Activated T-helper 1 cell treated with anti-CD3 and anti-CD28 coated beads, Interleukin-12 subunit alpha, Interleukin-12 subunit beta, Interleukin-2, Interleukin-4 antibody, amounts not matched to agents 30 ng/mL and 10 ng/mL and 1 ng/mL, durations not matched to agents 14 hours and 24 hours and 36 hours (primary cell): Measurements from ENCODE around the gene CLEC4G. TPM values are rescaled to one million over a fixed set of nuclear protein-coding genes. Genes with fewer than 3 reads are reported as not detected.
"Not testable (repeated sequence)": the region's sequence is repeated elsewhere in the genome, so short reads cannot be mapped to it uniquely, and the experiment has no call there.

Experiments
- DNase-seq: peaks from one replicate; pipeline ENCODE4 v3.0.0; 2021; ENCODE audit warnings: low spot score
- H3K27ac Mint-ChIP-seq: one replicate; pipeline ENCODE4 v1.8.0; 2021; ENCODE audit warnings: mild to moderate bottlenecking, mixed read lengths
- H3K27me3 Mint-ChIP-seq: one replicate; pipeline ENCODE4 v1.8.0; 2022; ENCODE audit warnings: mild to moderate bottlenecking, moderate library complexity, mixed read lengths; ENCODE audit not compliant: insufficient read depth
- H3K36me3 Mint-ChIP-seq: one replicate; pipeline ENCODE4 v1.8.0; 2021; ENCODE audit warnings: low read depth, mixed read lengths
- H3K4me1 Mint-ChIP-seq: one replicate; pipeline ENCODE4 v1.8.0; 2021; ENCODE audit warnings: low read depth, mixed read lengths
- H3K4me3 Mint-ChIP-seq: one replicate; pipeline ENCODE4 v1.8.0; 2021; ENCODE audit warnings: mild to moderate bottlenecking, moderate library complexity, mixed read lengths
- H3K9me3 Mint-ChIP-seq: one replicate; pipeline ENCODE4 v1.8.0; 2021; ENCODE audit warnings: mixed read lengths
- intact Hi-C: fragments of 100-400 bp; cut with micrococcal nuclease; formaldehyde crosslinking; loops from one replicate; pipeline ENCODE4 v1.15.1; 2024
- total RNA-seq: library from RNA; stranded (reverse); gene quantifications from 2 replicates; pipeline ENCODE4 v1.2.3, GENCODE V29; 2022

The CLEC4G gene
- total RNA-seq, 1 donor from 2014 or later: not detected

DNA sequence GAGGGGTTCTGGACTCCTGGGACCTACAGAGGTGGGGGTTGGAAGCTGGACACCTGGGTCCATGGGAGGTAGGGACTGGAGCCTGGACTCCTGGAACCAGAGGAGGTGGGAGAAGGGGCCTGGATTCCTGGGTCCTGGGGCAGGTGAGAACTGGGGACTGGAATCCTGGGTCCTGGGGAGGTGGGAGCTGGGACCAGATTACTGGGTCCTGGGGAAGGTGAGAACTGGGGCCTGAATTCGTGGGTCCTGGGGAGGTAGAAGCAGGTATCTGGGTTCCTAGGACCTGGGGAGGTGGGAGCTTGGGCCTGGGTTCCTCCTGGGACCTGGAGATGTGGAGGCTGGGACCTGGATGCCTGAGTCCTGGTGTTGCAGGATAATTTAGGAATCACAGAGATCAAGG is 31.8 kb upstream of the CLEC4G start:
- intact Hi-C loops: no loop called here
- DNase-seq: no peak
- Mint-ChIP-seq H3K36me3 (no peaks in the 10 kb centered on the region), H3K4me3 (no peak overlapping the region), H3K27ac (no peak overlapping the region), H3K27me3 (peaks cover 10% of the 10 kb centered on the region), H3K4me1 (no peaks in the 10 kb centered on the region), H3K9me3 (peaks cover 20% of the 10 kb centered on the region)

DNA sequence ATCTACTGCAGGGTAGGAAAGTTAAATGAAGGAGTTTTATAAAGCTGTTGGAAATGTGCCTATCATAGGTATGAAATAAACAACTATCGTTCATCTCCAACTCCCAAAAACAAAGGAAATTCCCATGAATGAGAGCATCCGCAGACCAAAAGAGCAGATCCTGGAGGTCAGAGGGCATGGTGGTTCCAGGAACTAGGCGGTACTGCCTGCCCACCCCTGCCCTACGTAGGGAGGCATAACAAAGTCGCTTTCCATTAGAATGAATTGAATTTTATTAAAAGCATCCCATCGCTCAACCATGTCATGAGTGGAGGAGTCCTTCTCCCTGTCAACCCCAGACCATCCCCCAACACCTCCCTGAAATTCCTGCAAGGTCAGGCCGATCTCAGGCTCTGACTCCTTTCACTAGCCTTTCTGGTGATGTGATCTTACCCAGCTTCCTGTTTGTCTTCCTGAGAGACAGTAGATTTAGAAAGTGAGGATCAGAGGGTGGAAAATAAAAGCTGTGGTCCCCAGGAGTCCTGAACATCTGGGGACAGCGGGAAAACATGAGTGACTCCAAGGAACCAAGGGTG is 30.9 kb upstream of the CLEC4G start, which contains the start of gene CLEC4M:
Gene CLEC4M (plus strand): TSS at position 525 of the 575 bp plus-strand sequence. CDS start 24 bp downstream, at position 549.
- intact Hi-C loops: no loop called here
- Mint-ChIP-seq H3K4me1 (no peaks in the 10 kb centered on the region), H3K36me3 (no peaks in the 10 kb centered on the region), H3K4me3 (no peak within 1 kb of the TSS), H3K9me3 (peaks cover 28% of the 10 kb centered on the region), H3K27me3 (peaks cover 5% of the 10 kb centered on the region), H3K27ac (no peak within 1 kb of the TSS)
- DNase-seq: no peak

DNA sequence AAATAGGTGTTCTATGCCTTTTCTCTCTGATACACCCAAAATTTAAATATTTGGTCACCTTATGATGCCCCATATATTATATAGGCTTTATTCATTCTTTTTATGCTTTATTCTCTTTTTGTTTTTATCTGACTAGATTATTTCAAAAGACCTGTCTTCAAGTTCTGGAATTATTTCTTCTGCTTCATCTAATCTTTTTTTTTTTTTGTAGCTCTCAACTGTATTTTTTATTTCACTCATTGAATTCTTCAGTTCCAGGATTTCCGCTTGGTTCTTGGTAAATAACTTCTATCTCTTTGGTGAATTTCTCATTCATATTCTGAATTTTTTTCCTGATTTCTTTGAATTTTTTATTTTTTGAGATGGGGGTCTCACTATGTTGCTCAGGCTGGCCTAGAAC is 27.2 kb upstream of the CLEC4G start:
- H3K9me3 Mint-ChIP-seq: peaks cover 51% of the 10 kb centered on the region
- intact Hi-C loops: no loop called here
- no peak for DNase-seq
- H3K4me1 Mint-ChIP-seq: no peaks in the 10 kb centered on the region
- H3K27ac Mint-ChIP-seq: no peak overlapping the region
- peaks cover 7% of the 10 kb centered on the region for H3K27me3 Mint-ChIP-seq
- H3K36me3 Mint-ChIP-seq: no peaks in the 10 kb centered on the region
- no peak overlapping the region for H3K4me3 Mint-ChIP-seq

DNA sequence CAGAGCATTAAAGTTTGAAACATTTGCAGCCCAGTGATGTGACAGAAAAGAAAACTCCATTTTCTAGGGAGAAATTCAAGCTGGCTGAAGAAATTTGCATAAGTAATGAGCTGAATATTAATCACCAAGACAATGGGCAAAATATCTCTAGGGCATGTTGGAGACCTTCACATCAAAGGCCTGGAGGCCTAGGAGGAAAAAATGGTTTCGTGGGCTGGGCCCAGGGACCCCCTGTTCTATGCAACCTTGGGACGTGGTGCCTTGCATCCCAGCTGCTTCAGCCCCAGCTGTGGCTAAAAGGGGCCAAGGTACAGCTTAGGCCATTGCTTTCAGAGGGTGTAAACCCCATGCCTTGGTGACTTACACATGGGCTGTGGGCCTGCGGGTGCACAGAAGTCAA is 25.4 kb upstream of the CLEC4G start:
- H3K27ac Mint-ChIP-seq: no peak overlapping the region
- H3K4me1 Mint-ChIP-seq: no peaks in the 10 kb centered on the region
- DNase-seq: no peak
- H3K9me3 Mint-ChIP-seq: peaks cover 55% of the 10 kb centered on the region
- peaks cover 6% of the 10 kb centered on the region for H3K27me3 Mint-ChIP-seq
- H3K36me3 Mint-ChIP-seq: no peaks in the 10 kb centered on the region
- H3K4me3 Mint-ChIP-seq: no peak overlapping the region
- intact Hi-C loops: no loop called here

DNA sequence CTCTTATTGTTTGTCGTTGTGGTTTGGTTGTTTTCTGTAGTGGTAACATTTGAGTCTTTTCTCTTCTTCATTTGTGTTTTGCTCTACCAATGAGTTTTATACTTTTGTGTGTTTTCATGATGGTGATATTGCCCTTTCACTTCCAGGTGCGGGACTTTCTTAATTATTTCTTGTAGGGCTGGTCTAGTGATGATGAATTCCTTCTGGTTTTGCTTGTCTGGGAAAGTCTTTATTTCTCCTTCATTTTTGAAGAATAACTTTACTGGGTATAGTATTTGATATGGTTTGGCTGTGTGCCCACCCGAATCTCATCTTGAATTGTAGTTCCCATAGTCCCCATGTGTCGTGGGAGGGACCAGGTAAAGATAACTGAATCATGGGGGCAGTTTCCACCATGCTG is 24.3 kb upstream of the CLEC4G start:
- H3K36me3 Mint-ChIP-seq: no peaks in the 10 kb centered on the region
- H3K4me1 Mint-ChIP-seq: no peaks in the 10 kb centered on the region
- H3K27me3 Mint-ChIP-seq: peaks cover 6% of the 10 kb centered on the region
- intact Hi-C loops: no loop called here
- DNase-seq: no peak
- H3K4me3 Mint-ChIP-seq: no peak overlapping the region
- H3K9me3 Mint-ChIP-seq: peaks cover 57% of the 10 kb centered on the region
- H3K27ac Mint-ChIP-seq: no peak overlapping the region

DNA sequence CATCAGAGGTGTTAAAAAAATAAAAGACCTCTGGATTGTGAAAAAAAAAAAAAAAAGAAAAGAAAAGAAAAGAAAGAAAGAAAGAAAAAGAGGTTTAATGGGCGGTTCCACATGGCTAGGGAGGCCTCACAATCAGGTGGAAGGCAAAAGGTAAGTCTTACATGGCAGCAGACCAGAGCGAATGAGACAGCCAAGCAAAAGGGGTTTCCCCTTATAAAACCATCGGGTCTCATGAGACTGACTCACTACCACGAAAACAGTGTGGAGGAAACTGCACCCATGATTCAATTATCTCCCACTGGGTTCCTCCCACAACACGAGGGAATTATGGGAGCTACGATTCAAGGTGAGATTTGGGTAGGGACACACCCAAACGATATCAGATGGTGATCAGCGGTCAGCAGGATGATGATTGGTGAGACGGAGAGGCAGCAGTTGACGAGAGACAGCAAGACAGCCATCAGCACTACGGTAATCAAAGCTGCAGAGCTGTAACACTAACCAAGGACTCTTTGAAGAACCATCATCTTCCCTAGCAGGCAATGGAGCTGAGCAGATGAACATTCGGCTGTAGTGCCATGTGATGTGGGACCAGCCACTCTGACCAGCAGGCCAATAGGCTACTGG is 19.4 kb upstream of the CLEC4G start:
- no peak overlapping the region for H3K27ac Mint-ChIP-seq
- no peak overlapping the region for H3K4me3 Mint-ChIP-seq

DNA sequence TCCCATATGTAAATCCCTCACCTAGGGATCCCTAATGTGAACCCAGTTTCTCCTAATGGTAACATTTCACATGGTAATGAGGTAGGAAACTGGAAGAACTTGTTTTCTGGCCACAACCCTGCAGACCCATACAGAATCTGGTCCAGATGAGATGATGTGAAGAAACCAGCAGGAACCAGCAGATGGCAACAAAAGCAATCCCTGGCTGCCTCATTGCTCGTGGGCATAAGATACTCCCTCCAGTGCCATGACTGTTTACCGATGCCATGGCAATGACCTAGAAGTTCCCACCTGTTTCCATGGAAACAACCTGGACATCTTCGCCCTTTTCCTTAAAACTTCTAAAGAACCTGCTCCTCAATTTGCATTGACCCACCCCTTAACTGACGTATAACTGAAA is 16.8 kb upstream of the CLEC4G start:
- no peaks in the 10 kb centered on the region for H3K36me3 Mint-ChIP-seq
- DNase-seq: no peak
- no peak overlapping the region for H3K27ac Mint-ChIP-seq
- no peak overlapping the region for H3K4me3 Mint-ChIP-seq
- H3K27me3 Mint-ChIP-seq: peaks cover 5% of the 10 kb centered on the region
- H3K4me1 Mint-ChIP-seq: peaks cover 9% of the 10 kb centered on the region
- peaks cover 39% of the 10 kb centered on the region for H3K9me3 Mint-ChIP-seq
- intact Hi-C loops: no loop called here

More for the DNA sequence above, 19.4 kb upstream of the CLEC4G start:
- no peaks in the 10 kb centered on the region for H3K36me3 Mint-ChIP-seq
- DNase-seq: no peak
- H3K9me3 Mint-ChIP-seq: peaks cover 53% of the 10 kb centered on the region
- peaks cover 12% of the 10 kb centered on the region for H3K27me3 Mint-ChIP-seq
- intact Hi-C loops: loop anchor here (1.0 kb wide), 1 partner anchor 21 kb away; no protein-coding TSS in a partner anchor
- peaks cover 9% of the 10 kb centered on the region for H3K4me1 Mint-ChIP-seq

DNA sequence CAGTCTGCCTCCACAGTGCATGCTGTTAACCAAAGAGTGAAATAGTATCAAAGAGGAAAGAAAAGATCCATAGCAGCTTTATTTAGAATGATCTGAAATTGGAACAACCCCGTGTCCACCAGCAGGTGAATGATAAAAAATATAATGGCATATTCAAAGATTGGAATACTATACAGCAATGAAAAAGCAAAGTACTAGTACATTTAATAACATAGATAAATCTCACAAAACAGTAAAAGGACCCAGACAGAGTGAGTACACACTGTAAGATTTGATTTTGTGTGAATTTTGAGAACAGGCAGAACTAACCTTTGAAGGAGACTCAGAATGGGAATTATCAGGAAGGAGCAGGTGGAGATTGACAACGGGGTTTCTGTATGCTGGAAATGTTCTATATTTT is 16.3 kb upstream of the CLEC4G start:
- intact Hi-C loops: no loop called here
- no peaks in the 10 kb centered on the region for H3K36me3 Mint-ChIP-seq
- no peak for DNase-seq
- H3K27me3 Mint-ChIP-seq: peaks cover 5% of the 10 kb centered on the region
- no peak overlapping the region for H3K4me3 Mint-ChIP-seq
- H3K9me3 Mint-ChIP-seq: peaks cover 36% of the 10 kb centered on the region
- no peak overlapping the region for H3K27ac Mint-ChIP-seq
- H3K4me1 Mint-ChIP-seq: peaks cover 9% of the 10 kb centered on the region

DNA sequence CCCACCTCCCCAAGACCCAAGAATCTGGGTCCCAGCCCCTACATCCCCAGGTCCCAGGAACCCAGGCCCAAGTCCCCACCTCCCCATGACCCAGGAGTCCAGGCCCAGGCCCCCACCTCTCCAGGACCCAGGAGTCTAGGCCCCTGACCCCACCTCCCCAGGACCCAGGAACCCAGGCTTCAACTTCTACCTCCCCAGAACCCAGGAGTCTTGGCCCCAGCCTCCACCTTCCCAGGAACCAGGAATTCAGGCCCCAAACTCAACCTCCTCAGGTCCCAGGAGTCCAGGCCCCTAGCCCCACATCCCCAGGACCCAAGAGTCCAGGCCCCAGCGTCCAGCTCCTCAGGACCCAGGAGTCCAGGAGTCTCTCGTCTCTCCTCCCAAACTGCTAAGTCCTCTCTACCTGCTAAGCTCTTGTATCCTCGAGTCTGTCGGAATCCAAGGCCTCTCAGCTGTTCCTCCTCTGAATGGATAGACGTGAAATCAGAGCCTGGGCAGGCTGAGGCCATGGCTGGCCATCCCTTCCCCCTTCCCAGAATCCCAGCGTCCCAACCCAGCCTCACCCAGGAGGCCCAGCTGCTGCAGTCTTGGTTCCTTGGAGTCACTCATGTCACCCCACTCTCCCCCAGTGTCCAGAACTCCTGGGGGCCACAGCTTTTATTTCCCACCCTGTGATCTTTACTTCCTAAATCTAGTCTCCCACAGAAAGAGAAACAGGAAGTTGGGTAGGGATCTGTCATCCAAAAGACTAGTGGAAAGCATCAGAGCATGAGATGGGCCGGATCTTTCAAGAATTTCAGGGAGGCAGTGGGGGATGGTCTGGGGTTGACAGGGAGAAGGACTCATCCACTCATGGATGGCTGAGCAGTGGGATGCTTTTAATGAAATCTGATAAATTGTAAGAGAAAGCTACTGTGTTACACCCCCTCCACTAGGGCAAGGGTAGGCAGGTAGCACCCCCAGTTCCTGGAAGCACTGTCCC is 15.3 kb upstream of the CLEC4G start, which contains the start of gene CD209:
Gene CD209 (minus strand): TSS at position 632 of the 982 bp plus-strand sequence. CDS start 23 bp downstream, at position 609.
- H3K4me1 Mint-ChIP-seq: peaks cover 9% of the 10 kb centered on the region
- peaks cover 30% of the 10 kb centered on the region for H3K9me3 Mint-ChIP-seq
- H3K4me3 Mint-ChIP-seq: no peak within 1 kb of the TSS
- intact Hi-C loops: no loop called here
- H3K27ac Mint-ChIP-seq: no peak within 1 kb of the TSS
- no peaks in the 10 kb centered on the region for H3K36me3 Mint-ChIP-seq
- no peak for DNase-seq
- peaks cover 5% of the 10 kb centered on the region for H3K27me3 Mint-ChIP-seq

DNA sequence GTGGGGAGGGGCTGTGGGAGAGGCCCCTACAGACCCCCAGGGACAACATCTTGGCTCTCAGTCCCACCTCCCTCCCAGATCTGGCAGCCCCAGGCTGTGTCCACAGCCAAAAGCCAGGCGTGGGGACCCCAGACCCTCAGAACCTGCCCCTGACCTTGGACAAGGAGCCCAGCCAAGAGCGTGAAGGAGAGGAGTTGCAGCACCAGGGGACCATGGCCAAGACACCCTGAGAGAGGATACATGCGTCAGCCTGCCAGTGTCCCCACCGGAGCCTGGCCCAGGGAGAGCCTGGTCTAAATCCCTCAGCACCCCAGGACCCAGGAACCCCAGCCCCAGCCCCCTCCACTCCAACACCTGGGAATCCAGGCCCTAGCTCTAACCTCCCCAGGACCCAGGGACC is 14.4 kb upstream of the CLEC4G start:
- H3K4me3 Mint-ChIP-seq, H3K27me3 Mint-ChIP-seq, DNase-seq, intact Hi-C loops, H3K36me3 Mint-ChIP-seq, H3K27ac Mint-ChIP-seq, H3K4me1 Mint-ChIP-seq: not testable (repeated sequence)
- H3K9me3 Mint-ChIP-seq: peaks cover 26% of the 10 kb centered on the region

DNA sequence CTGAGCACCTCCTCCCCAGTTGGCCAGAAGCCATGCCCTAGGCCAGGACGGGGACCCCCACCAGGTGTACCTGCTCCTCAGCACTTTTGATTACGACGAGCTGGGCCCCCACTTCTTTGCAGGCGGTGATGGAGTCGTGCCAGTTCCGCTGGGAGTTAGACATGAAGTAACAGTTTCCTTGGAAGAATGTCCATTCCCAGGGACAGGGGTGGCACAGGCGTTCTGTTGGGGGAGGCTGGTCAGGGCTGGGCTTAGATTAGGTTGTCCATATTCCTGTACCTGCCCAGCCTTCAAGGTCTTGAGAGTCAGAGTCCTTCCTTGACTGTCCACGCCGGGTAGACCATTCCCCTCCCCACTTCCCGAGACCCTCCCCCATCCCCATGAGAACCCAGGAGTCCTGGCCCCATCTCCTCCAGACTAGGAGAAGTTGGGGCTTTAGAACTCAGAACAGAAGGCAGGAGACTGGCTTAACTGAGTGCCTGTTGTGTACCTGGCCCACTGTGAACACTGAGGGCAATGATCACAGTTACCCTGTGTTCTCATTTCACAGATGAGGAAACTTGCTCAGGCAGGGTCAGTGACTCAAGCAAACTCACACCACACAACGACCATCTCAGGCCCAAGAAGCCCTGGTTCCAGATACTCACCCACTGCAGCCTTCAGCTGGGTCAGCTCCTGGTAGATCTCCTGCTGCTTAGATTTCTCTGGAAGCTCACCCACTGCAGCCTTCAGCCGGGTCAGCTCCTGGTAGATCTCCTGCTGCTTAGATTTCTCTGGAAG is 13.2 kb upstream of the CLEC4G start:
- no peaks in the 10 kb centered on the region for H3K36me3 Mint-ChIP-seq
- no peaks in the 10 kb centered on the region for H3K4me1 Mint-ChIP-seq
- no peak for DNase-seq
- peaks cover 6% of the 10 kb centered on the region for H3K27me3 Mint-ChIP-seq
- H3K27ac Mint-ChIP-seq: no peak overlapping the region
- H3K9me3 Mint-ChIP-seq: peaks cover 13% of the 10 kb centered on the region
- intact Hi-C loops: no loop called here
- no peak overlapping the region for H3K4me3 Mint-ChIP-seq

DNA sequence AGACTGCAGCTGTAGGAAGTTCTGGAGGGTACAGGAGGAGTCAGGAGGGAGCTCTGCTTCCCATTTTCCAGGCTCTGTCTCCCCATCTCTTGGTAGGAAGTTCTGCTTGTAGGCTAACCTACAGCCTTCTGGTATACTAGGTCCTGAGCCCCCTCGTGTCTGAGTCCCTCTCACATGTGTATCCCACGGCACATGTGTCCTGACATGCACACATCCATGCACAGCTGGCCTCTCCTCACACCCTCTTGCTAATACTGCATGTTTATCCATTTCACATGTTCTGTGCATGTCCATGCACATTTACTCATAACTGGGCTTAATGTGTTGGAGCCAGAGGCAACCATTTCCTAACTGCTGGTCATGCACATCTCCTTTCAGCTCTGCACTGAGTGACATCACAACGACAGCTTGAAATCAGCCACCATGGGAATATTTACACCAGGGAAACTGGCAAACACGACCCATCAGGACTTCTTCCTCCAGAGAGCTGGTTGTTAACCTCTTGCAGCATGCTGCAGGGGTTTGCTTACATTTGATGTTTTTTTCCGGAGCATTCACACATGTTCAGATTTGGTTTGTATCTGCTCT is 12.4 kb upstream of the CLEC4G start:
- Mint-ChIP-seq H3K4me3 (no peak overlapping the region), H3K27me3 (peaks cover 7% of the 10 kb centered on the region), H3K9me3 (peaks cover 13% of the 10 kb centered on the region), H3K36me3 (no peaks in the 10 kb centered on the region), H3K4me1 (no peaks in the 10 kb centered on the region), H3K27ac (no peak overlapping the region)
- intact Hi-C loops: no loop called here
- no peak for DNase-seq
